TTC549 (cell line): ENCODE measurements around the gene GIT2.
"Not testable (repeated sequence)": the region's sequence is repeated elsewhere in the genome, so short reads cannot be mapped to it uniquely, and the experiment has no call there.

ENCODE experiments used
- FAIRE-seq: peaks from 2 replicates; lab custom pipeline; 2012; peaks lifted over from hg19 to GRCh38; lab: Jason Lieb, UNC

Gene GIT2

GRCh38 chr12:109946505-109946904, 49.7 kb downstream of the GIT2 start:
- no peak for FAIRE-seq

GRCh38 chr12:109944561-109945359, 51.4 kb downstream of the GIT2 start:
- no peak for FAIRE-seq

- FAIRE-seq, result no peak
Observed at GRCh38 chr12:109943811-109944210, 52.4 kb downstream of the GIT2 start.

GRCh38 chr12:109940339-109940923, 55.7 kb downstream of the GIT2 start:
- no peak for FAIRE-seq

GRCh38 chr12:109939504-109939903, 56.7 kb downstream of the GIT2 start:
- no peak for FAIRE-seq

- no peak for FAIRE-seq
Observed at GRCh38 chr12:109938947-109939346, 57.2 kb downstream of the GIT2 start.

GRCh38 chr12:109937371-109937770, 58.8 kb downstream of the GIT2 start:
- FAIRE-seq, result no peak

- FAIRE-seq, result no peak
Observed at GRCh38 chr12:109934026-109934425, 62.1 kb downstream of the GIT2 start.

- no peak for FAIRE-seq
Observed at GRCh38 chr12:109932878-109933503, 63.2 kb downstream of the GIT2 start.

- no peak for FAIRE-seq
Observed at GRCh38 chr12:109931143-109931542, 65.0 kb downstream of the GIT2 start.

- no peak for FAIRE-seq
Observed at GRCh38 chr12:109930028-109930800, 66.0 kb downstream of the GIT2 start.

- FAIRE-seq, result not testable (repeated sequence)
Observed at GRCh38 chr12:109929326-109929725, 66.8 kb downstream of the GIT2 start.

- FAIRE-seq, result no peak
Observed at GRCh38 chr12:109928058-109928656, 68.0 kb downstream of the GIT2 start.

- no peak for FAIRE-seq
Observed at GRCh38 chr12:109927622-109928021, 68.5 kb downstream of the GIT2 start.

GRCh38 chr12:109926488-109927210, 69.5 kb downstream of the GIT2 start:
- no peak for FAIRE-seq

- no peak for FAIRE-seq
Observed at GRCh38 chr12:109926016-109926415, 70.2 kb downstream of the GIT2 start.

- FAIRE-seq, result no peak
Observed at GRCh38 chr12:109925185-109925840, 70.9 kb downstream of the GIT2 start.

GRCh38 chr12:109923481-109924245, 72.5 kb downstream of the GIT2 start:
- FAIRE-seq, result no peak

GRCh38 chr12:109923038-109923437, 73.1 kb downstream of the GIT2 start:
- no peak for FAIRE-seq

- FAIRE-seq, result no peak
Observed at GRCh38 chr12:109921982-109922381, 74.2 kb downstream of the GIT2 start.
